Liver (tissue), 9 donors: ENCODE results near the gene PAX6. TPM values are rescaled to one million over a fixed set of nuclear protein-coding genes. Genes with fewer than 3 reads are reported as not detected.

Experiments
- DNase-seq: peaks from one replicate; pipeline ENCODE4 v3.0.0-alpha.2; 2017; ENCODE audit warnings: low spot score
- H3K27ac ChIP-seq, 2 donors: one replicate each; pipeline ENCODE4 v1.7.0; 2013; ENCODE audit warnings: inconsistent platforms in 2 of 2, low read length in 2 of 2, control low read depth in 1 of 2, low read depth in 1 of 2, mild to moderate bottlenecking in 1 of 2
- H3K27me3 ChIP-seq, 4 donors: one replicate each; pipeline versions ENCODE4 v1.6.1 to v1.7.0; 2013; ENCODE audit warnings: low read length in 3 of 4, inconsistent platforms in 1 of 4, mild to moderate bottlenecking in 1 of 4, moderate library complexity in 1 of 4; ENCODE audit not compliant: control insufficient read depth in 4 of 4, insufficient read depth in 4 of 4
- H3K36me3 ChIP-seq, 4 donors: one replicate each; pipeline versions ENCODE4 v1.6.1 to v1.7.0; 2013; ENCODE audit warnings: low read length in 3 of 4, mild to moderate bottlenecking in 3 of 4, low read depth in 1 of 4, moderate library complexity in 1 of 4; ENCODE audit not compliant: control insufficient read depth in 4 of 4, insufficient read depth in 3 of 4
- H3K4me1 ChIP-seq, 4 donors: one replicate each; pipeline versions ENCODE4 v1.6.1 to v1.7.0; 2013; ENCODE audit warnings: low read length in 3 of 4, mild to moderate bottlenecking in 3 of 4, moderate library complexity in 1 of 4; ENCODE audit not compliant: control insufficient read depth in 4 of 4, insufficient read depth in 4 of 4
- H3K4me3 ChIP-seq, 3 donors: one replicate each; pipeline versions ENCODE4 v1.6.1 to v1.7.0; 2013; ENCODE audit warnings: low read length in 3 of 3, control low read depth in 1 of 3, low read depth in 1 of 3, mild to moderate bottlenecking in 1 of 3
- H3K9ac ChIP-seq, 2 donors: one replicate each; pipeline ENCODE4 v1.7.0; 2013; ENCODE audit warnings: low read length in 2 of 2, mild to moderate bottlenecking in 2 of 2, moderate library complexity in 2 of 2, control low read depth in 1 of 2, low read depth in 1 of 2
- H3K9me3 ChIP-seq, 4 donors: one replicate each; pipeline versions ENCODE4 v1.6.1 to v1.7.0; 2013; ENCODE audit warnings: low read length in 3 of 4; ENCODE audit not compliant: control insufficient read depth in 4 of 4
- EGR1 ChIP-seq, 2 donors: IDR thresholded peaks; 2 replicates each; pipeline ENCODE4 v1.6.1; 2016 to 2018; ENCODE audit warnings: antibody characterized with exemption in 2 of 2, low read depth in 2 of 2
- FOXA1 ChIP-seq: IDR thresholded peaks from 2 replicates; pipeline ENCODE4 v1.6.1; 2016; ENCODE audit warnings: antibody characterized with exemption
- FOXA2 ChIP-seq: IDR thresholded peaks from 2 replicates; pipeline ENCODE4 v1.6.1; 2016; ENCODE audit warnings: antibody characterized with exemption
- GABPA ChIP-seq, 2 donors: IDR thresholded peaks in 1 of 2; conservative IDR thresholded peaks in 1 of 2; 2 replicates each; pipeline ENCODE4 v1.6.1; 2016; ENCODE audit warnings: antibody characterized with exemption in 2 of 2, mild to moderate bottlenecking in 1 of 2, moderate library complexity in 1 of 2
- HNF4A ChIP-seq, 2 donors: conservative IDR thresholded peaks; 2 replicates each; pipeline ENCODE4 v1.6.1; 2016; ENCODE audit warnings: antibody characterized with exemption in 2 of 2, mild to moderate bottlenecking in 2 of 2
- HNF4G ChIP-seq: IDR thresholded peaks from 2 replicates; pipeline ENCODE4 v1.6.1; 2016; ENCODE audit warnings: antibody characterized with exemption
- JUND ChIP-seq, 2 donors: IDR thresholded peaks; 2 replicates each; pipeline ENCODE4 v1.6.1; 2016; ENCODE audit warnings: antibody characterized with exemption in 2 of 2
- RAD21 ChIP-seq, 2 donors: IDR thresholded peaks; 2 replicates each; pipeline ENCODE4 v1.6.1; 2016; ENCODE audit warnings: antibody characterized with exemption in 2 of 2, mild to moderate bottlenecking in 2 of 2
- RXRA ChIP-seq, 2 donors: IDR thresholded peaks; 2 replicates each; pipeline ENCODE4 v1.6.1; 2017 to 2018; ENCODE audit warnings: antibody characterized with exemption in 2 of 2, mild to moderate bottlenecking in 1 of 2
- SP1 ChIP-seq: IDR thresholded peaks from 2 replicates; pipeline ENCODE4 v1.6.1; 2018; ENCODE audit warnings: antibody characterized with exemption, mild to moderate bottlenecking
- TAF1 ChIP-seq: conservative IDR thresholded peaks from 2 replicates; pipeline ENCODE4 v1.6.1; 2016; ENCODE audit warnings: antibody characterized with exemption, mild to moderate bottlenecking
- WGBS: extraction: QIAGEN DNeasy Blood & Tissue Kit; methylation state at CpG from one replicate; pipeline ENCODE4 v1.1.7; 2013; 5-methylcytosine and 5-hydroxymethylcytosine counted together
- polyA plus RNA-seq, 2 donors: library from polyadenylated mRNA; stranded (reverse) in 1 of 2; unstranded in 1 of 2; fragments of 200-250 nt in 1 of 2; fragments of >200 nt in 1 of 2; fragmentation: Nextera tagmentation in 1 of 2; extraction: Ambion mirVana in 1 of 2; gene quantifications; one replicate each; pipeline versions ENCODE4 v1.2.1 to v1.2.3, GENCODE V29; 2013 to 2015
- total RNA-seq, 2 donors: library from RNA; depleted of rRNA; stranded (reverse); fragments of >200 nt; gene quantifications; one replicate each; pipeline ENCODE4 v1.2.3, GENCODE V29; 2014
- TF ChIP-seq, protein P1 (sequence below): IDR thresholded peaks from 2 replicates; pipeline ENCODE4 v1.6.1; 2016; ENCODE audit warnings: antibody characterized with exemption, mild to moderate bottlenecking
- TF ChIP-seq, protein P2 (sequence below): fragments of 150-350 bp; IDR thresholded peaks from 2 replicates; pipeline ENCODE4 v1.5.1; 2017; ENCODE audit warnings: improper control_type of control experiment, low read depth, low read length; ENCODE audit not compliant: missing input control
- TF ChIP-seq, protein P3 (sequence below): IDR thresholded peaks from 2 replicates; pipeline ENCODE4 v1.6.1; 2016; ENCODE audit warnings: antibody characterized with exemption
- TF ChIP-seq, protein P4 (sequence below): IDR thresholded peaks from 2 replicates; pipeline ENCODE4 v1.6.1; 2016; ENCODE audit warnings: antibody characterized with exemption
- donor health status: healthy.
- donor health status: healthy.
- donor health status: healthy.
- donor health status: healthy.
- donor health status: healthy.

PAX6 gene
- total and polyA plus RNA-seq, 4 donors, result not detected

DNA sequence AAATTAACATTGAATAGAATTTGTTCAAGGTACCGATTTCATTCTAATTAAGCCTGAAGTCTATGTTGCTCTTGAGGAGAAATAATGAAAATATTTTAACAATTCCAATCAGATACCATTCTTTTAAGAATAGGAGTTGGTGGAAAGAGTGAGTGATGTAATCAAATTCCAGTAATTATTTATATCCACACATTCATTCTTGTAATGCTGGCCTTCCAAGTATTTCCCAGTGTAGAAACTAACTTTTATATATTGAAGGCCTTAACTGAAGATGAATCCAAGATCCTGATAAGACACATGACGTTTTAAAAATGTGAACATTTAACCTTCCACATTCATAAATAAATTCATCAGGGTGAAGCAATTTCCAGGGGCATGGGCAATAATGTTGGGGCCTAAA lies 36.6 kb upstream of the PAX6 start:
- H3K27ac ChIP-seq, result no peak overlapping the region
- 82% methylated on average over 2 of the region's 2 CpGs for WGBS

DNA sequence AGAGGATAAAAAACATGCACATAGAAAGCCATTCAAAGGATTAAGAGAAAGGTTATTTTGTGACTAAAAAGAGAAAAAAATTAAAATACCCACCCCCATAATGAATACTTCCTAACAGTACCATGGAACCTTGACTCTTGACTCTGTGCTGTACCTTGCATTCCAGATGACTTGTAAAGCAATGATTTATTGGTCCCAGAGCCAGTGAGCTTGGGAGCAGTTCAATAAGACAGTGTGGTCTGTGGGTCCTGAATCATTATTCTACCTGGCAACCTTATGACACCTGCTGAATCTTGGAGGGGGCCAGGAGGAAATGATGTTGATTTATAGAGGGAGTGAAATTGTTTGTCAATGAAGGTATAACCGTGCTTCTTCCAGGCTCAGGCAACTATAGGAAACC lies 34.2 kb upstream of the PAX6 start:
- no peaks in the 10 kb centered on the region for H3K4me1 ChIP-seq
- H3K27me3 ChIP-seq, result peaks cover 0 to 4% (median 0%) of the 10 kb centered on the region in 4 donors
- H3K36me3 ChIP-seq, result no peaks in the 10 kb centered on the region
- DNase-seq, result no peak
- TF ChIP-seq FOXA1, result no peak
- no peak for TF ChIP-seq JUND (IDR thresholded peaks at IDR 0.05)
- no peak for TF ChIP-seq GABPA (IDR thresholded peaks at IDR 0.05 in 1 of 2, conservative IDR thresholded peaks at IDR 0.05 in 1 of 2)
- TF ChIP-seq, protein P1, sequence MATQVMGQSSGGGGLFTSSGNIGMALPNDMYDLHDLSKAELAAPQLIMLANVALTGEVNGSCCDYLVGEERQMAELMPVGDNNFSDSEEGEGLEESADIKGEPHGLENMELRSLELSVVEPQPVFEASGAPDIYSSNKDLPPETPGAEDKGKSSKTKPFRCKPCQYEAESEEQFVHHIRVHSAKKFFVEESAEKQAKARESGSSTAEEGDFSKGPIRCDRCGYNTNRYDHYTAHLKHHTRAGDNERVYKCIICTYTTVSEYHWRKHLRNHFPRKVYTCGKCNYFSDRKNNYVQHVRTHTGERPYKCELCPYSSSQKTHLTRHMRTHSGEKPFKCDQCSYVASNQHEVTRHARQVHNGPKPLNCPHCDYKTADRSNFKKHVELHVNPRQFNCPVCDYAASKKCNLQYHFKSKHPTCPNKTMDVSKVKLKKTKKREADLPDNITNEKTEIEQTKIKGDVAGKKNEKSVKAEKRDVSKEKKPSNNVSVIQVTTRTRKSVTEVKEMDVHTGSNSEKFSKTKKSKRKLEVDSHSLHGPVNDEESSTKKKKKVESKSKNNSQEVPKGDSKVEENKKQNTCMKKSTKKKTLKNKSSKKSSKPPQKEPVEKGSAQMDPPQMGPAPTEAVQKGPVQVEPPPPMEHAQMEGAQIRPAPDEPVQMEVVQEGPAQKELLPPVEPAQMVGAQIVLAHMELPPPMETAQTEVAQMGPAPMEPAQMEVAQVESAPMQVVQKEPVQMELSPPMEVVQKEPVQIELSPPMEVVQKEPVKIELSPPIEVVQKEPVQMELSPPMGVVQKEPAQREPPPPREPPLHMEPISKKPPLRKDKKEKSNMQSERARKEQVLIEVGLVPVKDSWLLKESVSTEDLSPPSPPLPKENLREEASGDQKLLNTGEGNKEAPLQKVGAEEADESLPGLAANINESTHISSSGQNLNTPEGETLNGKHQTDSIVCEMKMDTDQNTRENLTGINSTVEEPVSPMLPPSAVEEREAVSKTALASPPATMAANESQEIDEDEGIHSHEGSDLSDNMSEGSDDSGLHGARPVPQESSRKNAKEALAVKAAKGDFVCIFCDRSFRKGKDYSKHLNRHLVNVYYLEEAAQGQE, result no peak
- TF ChIP-seq RXRA (IDR thresholded peaks at IDR 0.05), result no peak
- no peak for TF ChIP-seq TAF1
- no peak for TF ChIP-seq SP1
- TF ChIP-seq, protein P2, sequence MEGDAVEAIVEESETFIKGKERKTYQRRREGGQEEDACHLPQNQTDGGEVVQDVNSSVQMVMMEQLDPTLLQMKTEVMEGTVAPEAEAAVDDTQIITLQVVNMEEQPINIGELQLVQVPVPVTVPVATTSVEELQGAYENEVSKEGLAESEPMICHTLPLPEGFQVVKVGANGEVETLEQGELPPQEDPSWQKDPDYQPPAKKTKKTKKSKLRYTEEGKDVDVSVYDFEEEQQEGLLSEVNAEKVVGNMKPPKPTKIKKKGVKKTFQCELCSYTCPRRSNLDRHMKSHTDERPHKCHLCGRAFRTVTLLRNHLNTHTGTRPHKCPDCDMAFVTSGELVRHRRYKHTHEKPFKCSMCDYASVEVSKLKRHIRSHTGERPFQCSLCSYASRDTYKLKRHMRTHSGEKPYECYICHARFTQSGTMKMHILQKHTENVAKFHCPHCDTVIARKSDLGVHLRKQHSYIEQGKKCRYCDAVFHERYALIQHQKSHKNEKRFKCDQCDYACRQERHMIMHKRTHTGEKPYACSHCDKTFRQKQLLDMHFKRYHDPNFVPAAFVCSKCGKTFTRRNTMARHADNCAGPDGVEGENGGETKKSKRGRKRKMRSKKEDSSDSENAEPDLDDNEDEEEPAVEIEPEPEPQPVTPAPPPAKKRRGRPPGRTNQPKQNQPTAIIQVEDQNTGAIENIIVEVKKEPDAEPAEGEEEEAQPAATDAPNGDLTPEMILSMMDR, result no peak
- no peak for TF ChIP-seq RAD21 (IDR thresholded peaks at IDR 0.05)
- no peak for TF ChIP-seq FOXA2
- TF ChIP-seq, protein P3, sequence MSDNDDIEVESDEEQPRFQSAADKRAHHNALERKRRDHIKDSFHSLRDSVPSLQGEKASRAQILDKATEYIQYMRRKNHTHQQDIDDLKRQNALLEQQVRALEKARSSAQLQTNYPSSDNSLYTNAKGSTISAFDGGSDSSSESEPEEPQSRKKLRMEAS, result no peak
- no peak for TF ChIP-seq HNF4G
- TF ChIP-seq HNF4A (conservative IDR thresholded peaks at IDR 0.05), result no peak
- no peaks in the 10 kb centered on the region for H3K9me3 ChIP-seq
- WGBS, result 89% methylated on average over 1 of the region's 1 CpG
- no peak overlapping the region for H3K4me3 ChIP-seq
- no peak overlapping the region for H3K9ac ChIP-seq
- no peak overlapping the region for H3K27ac ChIP-seq

More for the DNA sequence above, 36.6 kb upstream of the PAX6 start:
- Histone ChIP-seq H3K4me3 (no peak overlapping the region), H3K4me1 (no peaks in the 10 kb centered on the region), H3K9ac (no peak overlapping the region), H3K36me3 (no peaks in the 10 kb centered on the region), H3K27me3 (no peaks in the 10 kb centered on the region), H3K9me3 (no peaks in the 10 kb centered on the region)
- no peak for TF ChIP-seq EGR1 (IDR thresholded peaks at IDR 0.05; ENCODE audit: low read depth in 2 of 2)
- DNase-seq, result no peak

DNA sequence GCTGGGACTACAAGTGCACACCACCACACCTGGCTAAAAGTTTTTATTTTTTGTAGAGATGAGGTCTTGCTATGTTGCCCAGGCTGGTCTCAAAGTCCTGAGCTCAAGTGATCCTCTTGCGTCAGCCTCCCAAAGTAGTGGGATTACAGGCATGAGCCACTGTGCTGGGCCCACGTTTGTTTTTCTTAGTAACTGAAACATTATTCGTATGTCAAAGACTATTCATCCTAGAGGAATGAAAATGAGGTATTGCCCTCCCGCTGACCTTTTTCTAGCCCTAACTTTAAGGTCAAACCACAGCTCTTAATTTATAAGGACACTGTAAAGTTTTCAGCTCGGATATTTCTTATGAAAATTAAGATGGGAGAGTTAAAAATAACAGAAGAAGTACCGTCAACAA lies 33.2 kb upstream of the PAX6 start:
- H3K27me3 ChIP-seq, result peaks cover 0 to 4% (median 0%) of the 10 kb centered on the region in 4 donors
- TF ChIP-seq, protein P4, sequence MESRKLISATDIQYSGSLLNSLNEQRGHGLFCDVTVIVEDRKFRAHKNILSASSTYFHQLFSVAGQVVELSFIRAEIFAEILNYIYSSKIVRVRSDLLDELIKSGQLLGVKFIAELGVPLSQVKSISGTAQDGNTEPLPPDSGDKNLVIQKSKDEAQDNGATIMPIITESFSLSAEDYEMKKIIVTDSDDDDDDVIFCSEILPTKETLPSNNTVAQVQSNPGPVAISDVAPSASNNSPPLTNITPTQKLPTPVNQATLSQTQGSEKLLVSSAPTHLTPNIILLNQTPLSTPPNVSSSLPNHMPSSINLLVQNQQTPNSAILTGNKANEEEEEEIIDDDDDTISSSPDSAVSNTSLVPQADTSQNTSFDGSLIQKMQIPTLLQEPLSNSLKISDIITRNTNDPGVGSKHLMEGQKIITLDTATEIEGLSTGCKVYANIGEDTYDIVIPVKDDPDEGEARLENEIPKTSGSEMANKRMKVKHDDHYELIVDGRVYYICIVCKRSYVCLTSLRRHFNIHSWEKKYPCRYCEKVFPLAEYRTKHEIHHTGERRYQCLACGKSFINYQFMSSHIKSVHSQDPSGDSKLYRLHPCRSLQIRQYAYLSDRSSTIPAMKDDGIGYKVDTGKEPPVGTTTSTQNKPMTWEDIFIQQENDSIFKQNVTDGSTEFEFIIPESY, result no peak
- no peak for TF ChIP-seq RXRA (IDR thresholded peaks at IDR 0.05)
- TF ChIP-seq FOXA2, result no peak
- H3K9me3 ChIP-seq, result no peaks in the 10 kb centered on the region
- H3K27ac ChIP-seq, result no peak overlapping the region
- H3K9ac ChIP-seq, result no peak overlapping the region
- no peaks in the 10 kb centered on the region for H3K4me1 ChIP-seq
- DNase-seq, result no peak
- WGBS, result 50% methylated on average over 6 of the region's 6 CpGs
- H3K4me3 ChIP-seq, result no peak overlapping the region
- no peaks in the 10 kb centered on the region for H3K36me3 ChIP-seq
